Lower lobe of right lung (tissue), 2 donors: ENCODE results near the gene CGN. TPM values are rescaled to one million over a fixed set of nuclear protein-coding genes. Genes with fewer than 3 reads are reported as not detected.

Source experiments
- ATAC-seq, 2 donors: fragments of 200-7000 bp; cut with Tn5 transposase; one replicate each; pipeline ENCODE4 v1.9.1; 2020 to 2022; ENCODE audit warnings: mild to moderate bottlenecking in 2 of 2, moderate library complexity in 2 of 2
- DNase-seq: peaks from one replicate; pipeline ENCODE4 v3.0.0-alpha.2; 2020
- H3K27ac ChIP-seq: fragments of 200-600 bp; one replicate; pipeline ENCODE4 v1.8.0; 2022
- H3K27me3 ChIP-seq: fragments of 200-600 bp; one replicate; pipeline ENCODE4 v1.8.0; 2022; ENCODE audit warnings: low read depth
- H3K36me3 ChIP-seq: fragments of 200-600 bp; one replicate; pipeline ENCODE4 v1.8.0; 2022; ENCODE audit warnings: mild to moderate bottlenecking
- H3K4me1 ChIP-seq: fragments of 200-600 bp; one replicate; pipeline ENCODE4 v1.8.0; 2022
- H3K4me3 ChIP-seq: fragments of 200-600 bp; one replicate; pipeline ENCODE4 v1.8.0; 2022; ENCODE audit warnings: mild to moderate bottlenecking
- H3K9me3 ChIP-seq: fragments of 200-600 bp; one replicate; pipeline ENCODE4 v1.8.0; 2022
- CTCF ChIP-seq: fragments of 200-600 bp; IDR thresholded peaks from one replicate; pipeline ENCODE4 v1.8.0; 2022; ENCODE audit warnings: antibody characterized with exemption, mild to moderate bottlenecking
- intact Hi-C: fragments of 100-400 bp; cut with DNase I; formaldehyde crosslinking; loops from one replicate; pipeline ENCODE4 v1.11.0; 2022
- total RNA-seq: library from RNA; stranded (reverse); fragmentation: NEBNext Ultra II Directional; extraction: Animal tissue kit (Norgen Biotek cat#: 25700); gene quantifications from one replicate; pipeline ENCODE4 v1.2.1, GENCODE V29; 2021
- donor health status: DM: no; HTN: yes; CAD: no; lungs with severe emphysema.

Gene CGN
- total RNA-seq, 1 donor from 2014 or later, result 52.9 TPM

- Histone ChIP-seq H3K9me3 (no peaks in the 10 kb centered on the region), H3K4me3 (no peak overlapping the region), H3K27ac (peak overlapping the region; percentile 72), H3K4me1 (peaks cover 34% of the 10 kb centered on the region), H3K27me3 (no peaks in the 10 kb centered on the region), H3K36me3 (no peaks in the 10 kb centered on the region)
- DNase-seq, result no peak
- no peak for TF ChIP-seq CTCF
- no peak for ATAC-seq
- intact Hi-C loops, result no loop called here
Observed at GRCh38 chr1:151514366-151514765, 3.2 kb downstream of the CGN start.

- Histone ChIP-seq H3K4me1 (peaks cover 43% of the 10 kb centered on the region), H3K9me3 (no peaks in the 10 kb centered on the region), H3K4me3 (no peak overlapping the region), H3K27me3 (no peaks in the 10 kb centered on the region), H3K27ac (no peak overlapping the region), H3K36me3 (no peaks in the 10 kb centered on the region)
- no peak for ATAC-seq
- intact Hi-C loops, result no loop called here
- no peak for DNase-seq
- TF ChIP-seq CTCF, result no peak
Observed at GRCh38 chr1:151515265-151515664, 4.1 kb downstream of the CGN start.

GRCh38 chr1:151516031-151516511 lies 4.9 kb downstream of the CGN start:
- intact Hi-C loops, result no loop called here
- Histone ChIP-seq H3K4me1 (peaks cover 37% of the 10 kb centered on the region), H3K36me3 (no peaks in the 10 kb centered on the region), H3K27me3 (no peaks in the 10 kb centered on the region), H3K9me3 (no peaks in the 10 kb centered on the region), H3K27ac (peak overlapping the region; percentile 60), H3K4me3 (no peak overlapping the region)
- DNase-seq (no peak), ATAC-seq (no peak)
- no peak for TF ChIP-seq CTCF

- no peak for DNase-seq
- intact Hi-C loops, result no loop called here
- H3K4me3 ChIP-seq, result no peak overlapping the region
- H3K27me3 ChIP-seq, result no peaks in the 10 kb centered on the region
- TF ChIP-seq CTCF, result no peak
- no peaks in the 10 kb centered on the region for H3K36me3 ChIP-seq
- no peak for ATAC-seq
- peaks cover 23% of the 10 kb centered on the region for H3K4me1 ChIP-seq
- H3K27ac ChIP-seq, result no peak overlapping the region
- no peaks in the 10 kb centered on the region for H3K9me3 ChIP-seq
Observed at GRCh38 chr1:151518431-151518830, 7.2 kb downstream of the CGN start.

- no peaks in the 10 kb centered on the region for H3K9me3 ChIP-seq
- H3K4me3 ChIP-seq, result no peak overlapping the region
- intact Hi-C loops, result no loop called here
- peak overlapping the region; percentile 31 for H3K27ac ChIP-seq
- peaks cover 2% of the 10 kb centered on the region for H3K36me3 ChIP-seq
- TF ChIP-seq CTCF, result no peak
- no peaks in the 10 kb centered on the region for H3K27me3 ChIP-seq
- H3K4me1 ChIP-seq, result peaks cover 23% of the 10 kb centered on the region
- ATAC-seq (no peak), DNase-seq (no peak)
Observed at GRCh38 chr1:151518936-151519335, 7.7 kb downstream of the CGN start.

GRCh38 chr1:151519667-151520066 lies 8.5 kb downstream of the CGN start:
- no peak for TF ChIP-seq CTCF
- intact Hi-C loops, result no loop called here
- DNase-seq, result no peak
- Histone ChIP-seq H3K4me3 (no peak overlapping the region), H3K4me1 (peaks cover 18% of the 10 kb centered on the region), H3K27me3 (peaks cover 3% of the 10 kb centered on the region), H3K9me3 (no peaks in the 10 kb centered on the region), H3K27ac (peak overlapping the region; percentile 65), H3K36me3 (peaks cover 9% of the 10 kb centered on the region)
- peak; percentile 71 to 74 for ATAC-seq
